Right renal cortex interstitium (tissue), 3 donors: ENCODE results near the gene LRRN2. TPM values are rescaled to one million over a fixed set of nuclear protein-coding genes. Genes with fewer than 3 reads are reported as not detected.
"Not testable (repeated sequence)": the region's sequence is repeated elsewhere in the genome, so short reads cannot be mapped to it uniquely, and the experiment has no call there.

ENCODE experiments used
- DNase-seq, 3 donors: peaks; one replicate each; pipeline ENCODE4 v3.0.0-alpha.2; 2013; ENCODE audit warnings: low read depth in 3 of 3, low spot score in 2 of 3
- polyA plus RNA-seq, 3 donors: library from polyadenylated mRNA; unstranded; fragments of 120-200 nt; gene quantifications; one replicate each; pipeline ENCODE4 v1.2.1, GENCODE V29; 2013; ENCODE audit not compliant: insufficient read length in 3 of 3

Gene LRRN2
- polyA plus RNA-seq, 3 donors: 10.6 to 10.7 (median 10.6) TPM

GRCh38 chr1:204578867-204579664 lies 106.5 kb downstream of the LRRN2 start:
- DNase-seq: no peak

GRCh38 chr1:204577794-204578478 lies 107.6 kb downstream of the LRRN2 start:
- DNase-seq: no peak

- DNase-seq: no peak
These were observed 109.1 kb downstream of the LRRN2 start for GRCh38 chr1:204576422-204576821.

GRCh38 chr1:204575221-204576190 lies 110.0 kb downstream of the LRRN2 start:
- no peak for DNase-seq

GRCh38 chr1:204574865-204575163 lies 110.7 kb downstream of the LRRN2 start:
- DNase-seq: no peak

GRCh38 chr1:204574016-204574864 lies 111.3 kb downstream of the LRRN2 start:
- DNase-seq: no peak

GRCh38 chr1:204572923-204573922 lies 112.3 kb downstream of the LRRN2 start:
- DNase-seq: no peak

GRCh38 chr1:204571631-204572030 lies 113.9 kb downstream of the LRRN2 start:
- DNase-seq: no peak

- no peak for DNase-seq
These were observed 114.4 kb downstream of the LRRN2 start for GRCh38 chr1:204571128-204571527.

- DNase-seq: not testable (repeated sequence)
These were observed 115.5 kb downstream of the LRRN2 start for GRCh38 chr1:204570021-204570420.

- DNase-seq: no peak
These were observed 116.1 kb downstream of the LRRN2 start for GRCh38 chr1:204569478-204569877.

- no peak for DNase-seq
These were observed 116.8 kb downstream of the LRRN2 start for GRCh38 chr1:204568576-204569315.

Other genes starting within 250 kb of the LRRN2 start
- gene PIK3C2B, start 190.9 kb downstream of the LRRN2 start, polyA plus RNA-seq: 10 to 100 TPM; 13.6 to 16.2 (median 14.9) TPM
- gene MDM4, start 169.3 kb downstream of the LRRN2 start, polyA plus RNA-seq: 10 to 100 TPM; 22.0 to 26.6 (median 25.0) TPM
- 10 to 100 TPM; 13.3 to 24.7 (median 13.9) TPM for gene NFASC, start 185.1 kb upstream of the LRRN2 start, polyA plus RNA-seq